K562 (cell line): ENCODE data around the gene GINS1. TPM values are rescaled to one million over a fixed set of nuclear protein-coding genes. Genes with fewer than 3 reads are reported as not detected.

Source experiments
- ATAC-seq: fragments of 200-7000 bp; cut with Tn5 transposase; 3 replicates; pipeline ENCODE4 v1.9.1; 2020; ENCODE audit warnings: moderate library complexity
- BruUV-seq: library from RNA; stranded (reverse); fragments of 400-500 nt; replicated peaks from 2 replicates; lab custom pipeline; 2021; lab: Mats Ljungman, UMichigan
- CTCF ChIA-PET: fragments of 300-600 bp; formaldehyde crosslinking; extraction: SDS; loops from one replicate; lab custom pipeline; 2021; ENCODE audit warnings: low intra/inter-chr PET ratio; lab: Yijun Ruan, JAX
- POLR2A ChIA-PET: fragments of 300-600, 350-650 bp; sonication (Branson Sonifier 250); formaldehyde crosslinking; extraction: SDS; loops from one replicate; lab custom pipeline; 2021; ENCODE audit warnings: antibody characterized with exemption, inconsistent platforms; lab: Yijun Ruan, JAX
- DNase-seq, 4 experiments: peaks; one replicate each; pipeline versions ENCODE4 v3.0.0 to v3.0.0-alpha.2; 2011 to 2018; ENCODE audit warnings: low spot score in 3 of 4, mixed read lengths in 3 of 4; ENCODE audit errors: extremely low read depth in 1 of 4
- FAIRE-seq: peaks from 2 replicates; lab custom pipeline; 2011; peaks lifted over from hg19 to GRCh38; lab: Jason Lieb, UNC
- H2AFZ ChIP-seq: 2 replicates; pipeline ENCODE4 v1.6.0; 2011; ENCODE audit warnings: low read depth, low read length, control low read depth, inconsistent platforms
- H3K27ac ChIP-seq: fragments of 200-600 bp; 3 replicates; pipeline ENCODE4 v1.8.0; 2011; ENCODE audit warnings: low read depth, mild to moderate bottlenecking, control low read depth, inconsistent platforms, low read length, moderate library complexity, mixed read lengths; ENCODE audit errors: extremely low read depth
- H3K27me3 ChIP-seq, 2 experiments: fragments of 300-600 bp in 1 of 2; 2 replicates in 1 of 2; 3 replicates in 1 of 2; pipeline versions ENCODE4 v1.6.0 to v1.8.0; 2011; ENCODE audit warnings: inconsistent platforms in 2 of 2, low read length in 2 of 2, mild to moderate bottlenecking in 1 of 2, mixed read lengths in 1 of 2, moderate library complexity in 1 of 2; ENCODE audit not compliant: control insufficient read depth in 2 of 2, insufficient read depth in 2 of 2
- H3K36me3 ChIP-seq: fragments of 300-600 bp; 3 replicates; pipeline ENCODE4 v1.8.0; 2011; ENCODE audit warnings: mild to moderate bottlenecking, low read length, inconsistent platforms; ENCODE audit not compliant: control insufficient read depth, insufficient read depth
- H3K4me1 ChIP-seq, 2 experiments: fragments of 200-600 bp in 1 of 2; replicated peaks in 1 of 2; 2 replicates in 1 of 2; 3 replicates in 1 of 2; pipeline versions ENCODE4 v1.5.1 to v1.8.0; 2011; ENCODE audit warnings: inconsistent platforms in 2 of 2, low read length in 2 of 2, mild to moderate bottlenecking in 1 of 2, mixed read lengths in 1 of 2, moderate library complexity in 1 of 2; ENCODE audit not compliant: control insufficient read depth in 2 of 2, insufficient read depth in 2 of 2
- H3K4me2 ChIP-seq: 2 replicates; pipeline ENCODE4 v1.6.1; 2011; ENCODE audit warnings: low read length, control low read depth, inconsistent platforms, mixed read lengths; ENCODE audit not compliant: insufficient read depth
- H3K4me3 ChIP-seq: fragments of 200-600 bp; sonication (generic), shearing (Covaris generic); 2 replicates; pipeline ENCODE4 v1.5.1; 2016; ENCODE audit warnings: control low read depth, inconsistent platforms
- H3K79me2 ChIP-seq: fragments of 200-600 bp; 3 replicates; pipeline ENCODE4 v1.8.0; 2011; ENCODE audit warnings: low read length, inconsistent platforms; ENCODE audit not compliant: control insufficient read depth, insufficient read depth
- H3K9ac ChIP-seq, 2 experiments: 2 replicates each; pipeline versions ENCODE4 v1.6.0 to v1.6.1; 2011; ENCODE audit warnings: low read depth in 2 of 2, low read length in 2 of 2, control low read depth in 1 of 2, inconsistent platforms in 1 of 2, mild to moderate bottlenecking in 1 of 2, mixed read lengths in 1 of 2; ENCODE audit not compliant: insufficient read depth in 1 of 2
- H3K9me1 ChIP-seq: one replicate; pipeline ENCODE4 v1.6.0; 2011; ENCODE audit warnings: inconsistent platforms, mild to moderate bottlenecking, low read length, moderate library complexity; ENCODE audit not compliant: control insufficient read depth, insufficient read depth
- H3K9me3 ChIP-seq: replicated peaks from 2 replicates; pipeline ENCODE4 v1.5.1; 2011; ENCODE audit warnings: low read depth, low read length, inconsistent platforms; ENCODE audit not compliant: control insufficient read depth, insufficient read depth
- H4K20me1 ChIP-seq: replicated peaks from 2 replicates; pipeline ENCODE4 v1.6.1; 2011; ENCODE audit warnings: low read length, inconsistent platforms, mixed read lengths; ENCODE audit not compliant: control insufficient read depth, insufficient read depth
- BACH1 ChIP-seq: fragments of 200-800 bp; sonication (Bioruptor generic); IDR thresholded peaks from 2 replicates; pipeline ENCODE4 v1.6.1; 2016; ENCODE audit warnings: missing genetic modification characterization, missing compliant biosample characterization
- CCAR2 ChIP-seq: fragments of 200-400 bp; formaldehyde crosslinking; IDR thresholded peaks from 2 replicates; pipeline ENCODE4 v1.6.1; 2017; ENCODE audit warnings: mild to moderate bottlenecking, low read depth, low read length
- CEBPG ChIP-seq, 3 experiments: fragments of 200-800 bp in 1 of 3; sonication (Bioruptor generic) in 1 of 3; sonication (generic) in 1 of 3; formaldehyde crosslinking in 1 of 3; IDR thresholded peaks in 2 of 3; conservative IDR thresholded peaks in 1 of 3; 2 replicates each; pipeline versions ENCODE4 v1.6.1 to v1.8.0; 2016 to 2022; ENCODE audit warnings: missing compliant biosample characterization in 2 of 3, missing genetic modification characterization in 2 of 3, mild to moderate bottlenecking in 1 of 3, missing genetic modification reagents in 1 of 3
- GTF2A2 ChIP-seq: IDR thresholded peaks from 2 replicates; pipeline ENCODE4 v1.6.1; 2016; ENCODE audit warnings: mild to moderate bottlenecking, missing genetic modification characterization, missing compliant biosample characterization
- HDAC1 ChIP-seq, 2 experiments: fragments of 450-650 bp; IDR thresholded peaks; 2 replicates each; pipeline ENCODE4 v1.6.1; 2016 to 2017; ENCODE audit warnings: inconsistent platforms in 1 of 2, mild to moderate bottlenecking in 1 of 2, moderate library complexity in 1 of 2
- KDM5B ChIP-seq: fragments of 200-600 bp; sonication (generic); IDR thresholded peaks from 2 replicates; pipeline ENCODE4 v1.6.1; 2012; ENCODE audit warnings: low read depth, mild to moderate bottlenecking, moderate library complexity, low read length, control low read depth, inconsistent platforms; ENCODE audit not compliant: insufficient replicate concordance
- PKNOX1 ChIP-seq: fragments of 450-650 bp; IDR thresholded peaks from 2 replicates; pipeline ENCODE4 v1.6.1; 2016
- ZNF740 ChIP-seq, 3 experiments: fragments of 200-800 bp in 1 of 3; sonication (Bioruptor generic) in 1 of 3; sonication (generic) in 1 of 3; formaldehyde crosslinking in 1 of 3; IDR thresholded peaks; 2 replicates each; pipeline versions ENCODE4 v1.6.1 to v1.8.0; 2016 to 2022; ENCODE audit warnings: mild to moderate bottlenecking in 2 of 3, missing compliant biosample characterization in 2 of 3, missing genetic modification characterization in 2 of 3, missing genetic modification reagents in 1 of 3
- WGBS: fragments of 100-300 bp; shearing (Covaris generic); methylation state at CpG from one replicate; pipeline ENCODE4 v1.1.6; 2016; ENCODE audit warnings: low coverage, mixed read lengths; ENCODE audit not compliant: insufficient coverage; ENCODE audit errors: missing lambda C conversion rate; 5-methylcytosine and 5-hydroxymethylcytosine counted together
- in situ Hi-C: fragments of 300-500 bp; cut with MboI; formaldehyde crosslinking; loops from 4 replicates; pipeline ENCODE4 v1.15.0; 2018; ENCODE audit warnings: inconsistent platforms, mixed read lengths
- intact Hi-C: fragments of 100-400 bp; cut with micrococcal nuclease; formaldehyde crosslinking; loops from 2 replicates; pipeline ENCODE4 v1.14.2; 2022
- polyA plus RNA-seq, 8 experiments: library from polyadenylated mRNA; depleted of rRNA in 4 of 8; stranded (reverse) in 5 of 8; unstranded in 3 of 8; fragments of >200 nt; fragmentation: Nextera tagmentation in 2 of 8; fragmentation: Illumina TruSeq in 1 of 8; extraction: Ambion mirVana in 2 of 8; extraction: Trizol in 1 of 8; gene quantifications; 2 replicates each; pipeline versions ENCODE4 v1.2.1 to v1.2.3, GENCODE V29; 2011 to 2014; ENCODE audit warnings: inconsistent platforms in 1 of 8, missing spikeins in 1 of 8
- total RNA-seq, 7 experiments: library from RNA; depleted of rRNA in 6 of 7; stranded (reverse); fragments of >200 nt in 6 of 7; fragmentation: Illumina TruSeq in 2 of 7; extraction: Trizol in 2 of 7; gene quantifications; 2 replicates each; pipeline versions ENCODE4 v1.2.1 to v1.2.3, GENCODE V29; 2011 to 2021; ENCODE audit warnings: low replicate concordance in 1 of 7

GINS1 gene
- total and polyA plus RNA-seq, 9 of the 15 experiments (the other 6 are each of a cell fraction or from before 2014, with no cell fraction given) = 13.1 to 31.8 (median 24.1) TPM

- peaks cover 0 to 55% of the 10 kb centered on the region in 2 experiments; a peak in 4 of 5 replicates for H3K27me3 ChIP-seq
- no peak overlapping the region for H3K4me3 ChIP-seq
- POLR2A ChIA-PET = interaction anchor here (0.5 to 0.7 kb wide), 2 partner anchors 205 to 314 kb away, joined by 3 to 4 read pairs; partner anchors contain the start of gene ZNF337
- ATAC-seq (no peak), FAIRE-seq (no peak), DNase-seq (no peak)
- BruUV-seq = no TSS peak
- no peaks in the 10 kb centered on the region for H4K20me1 ChIP-seq
- H3K4me1 ChIP-seq = 0 out of 5 replicates have a peak, but pooled peaks cover 0 to 3% of the 10 kb centered on the region in 2 experiments
- no peak overlapping the region for H2AFZ ChIP-seq
- intact Hi-C loops = no loop called here
- H3K9me3 ChIP-seq = no peaks in the 10 kb centered on the region
- CTCF ChIA-PET = no interaction called here
- WGBS = 3% methylated on average over 7 of the region's 12 CpGs
- H3K9ac ChIP-seq = no peak overlapping the region
- in situ Hi-C loops = no loop called here
- H3K36me3 ChIP-seq = no peaks in the 10 kb centered on the region
- TF ChIP-seq ZNF740 (CRISPR knock-in tag; IDR thresholded peaks at IDR 0.05) = no peak
- no peak for TF ChIP-seq ZNF740 (tag; IDR thresholded peaks at IDR 0.05)
- TF ChIP-seq PKNOX1 = no peak
- no peak for TF ChIP-seq CEBPG (CRISPR knock-in tag; IDR thresholded peaks at IDR 0.05)
- no peak for TF ChIP-seq CEBPG (tag; conservative IDR thresholded peaks at IDR 0.05 in 1 of 2, IDR thresholded peaks at IDR 0.05 in 1 of 2)
- TF ChIP-seq CCAR2 = no peak
- TF ChIP-seq KDM5B = no peak
- no peak for TF ChIP-seq BACH1 (tag)
- TF ChIP-seq HDAC1 (IDR thresholded peaks at IDR 0.05) = no peak
- no peak for TF ChIP-seq GTF2A2 (tag)
- no peaks in the 10 kb centered on the region for H3K79me2 ChIP-seq
- H3K9me1 ChIP-seq = no peaks in the 10 kb centered on the region
- H3K27ac ChIP-seq = no peak overlapping the region
- H3K4me2 ChIP-seq = no peak overlapping the region
Measured at GRCh38 chr20:25491446-25492038, 84.1 kb downstream of the GINS1 start.
